ENCODE results near the gene PRPSAP1. TPM values are rescaled to one million over a fixed set of nuclear protein-coding genes. Genes with fewer than 3 reads are reported as not detected.

PRPSAP1 gene
- polyA plus RNA-seq, 3 donors: 45.8 to 58.2 (median 51.2) TPM

- H3K27ac ChIP-seq (ENCODE audit: low read depth in 1 of 2, low read length in 2 of 2): no peak overlapping the region
- Mint-ChIP-seq H3K4me3 (no peak overlapping the region), H3K27me3 (ENCODE audit: low read depth in 3 of 3) (peaks cover 0 to 4% (median 0%) of the 10 kb centered on the region in 3 donors), H3K9me3 (peaks cover 0 to 4% (median 0%) of the 10 kb centered on the region in 7 donors), H3K4me1 (no peaks in the 10 kb centered on the region), H3K36me3 (peaks cover 47 to 75% of the 10 kb centered on the region in 2 donors), H3K27ac (no peak overlapping the region)
- no peaks in the 10 kb centered on the region for H3K4me1 ChIP-seq (ENCODE audit: control insufficient read depth in 1 of 2, insufficient read depth in 2 of 2, low read length in 2 of 2)
- no peak for TF ChIP-seq CTCF (IDR thresholded peaks at IDR 0.05)
- no peak overlapping the region for H2AFZ ChIP-seq (ENCODE audit: insufficient read depth, low read depth, low read length, poor library complexity, severe bottlenecking)
- H3K9ac ChIP-seq (ENCODE audit: insufficient read depth, low read length, poor library complexity, severe bottlenecking): no peak overlapping the region
- no peaks in the 10 kb centered on the region for H3K27me3 ChIP-seq (ENCODE audit: control insufficient read depth in 2 of 2, insufficient read depth in 2 of 2, low read length in 2 of 2)
- peaks cover 36 to 68% of the 10 kb centered on the region in 2 donors for H3K36me3 ChIP-seq (replicated peaks in 1 of 2; ENCODE audit: control insufficient read depth in 1 of 2, insufficient read depth in 2 of 2, low read length in 2 of 2)
- H3K79me2 ChIP-seq (ENCODE audit: insufficient read depth, low read length): no peaks in the 10 kb centered on the region
- no peaks in the 10 kb centered on the region for H3K9me3 ChIP-seq (replicated peaks in 1 of 2; ENCODE audit: control insufficient read depth in 1 of 2, insufficient read depth in 1 of 2, low read length in 2 of 2)
- H4K20me1 ChIP-seq (ENCODE audit: insufficient read depth, low read length): no peaks in the 10 kb centered on the region
- no peak for DNase-seq
- intact Hi-C loops (cut with micrococcal nuclease): loop anchor here in 1 of 2 donors (5.0 kb wide), 1 partner anchor 35 kb away; no protein-coding TSS in a partner anchor
- H3K4me3 ChIP-seq (replicated peaks in 1 of 3; ENCODE audit: low read depth in 2 of 3, low read length in 3 of 3): no peak overlapping the region
- WGBS (ENCODE audit: insufficient coverage): 100% methylated on average over 3 of the region's 9 CpGs
- H3K4me2 ChIP-seq (replicated peaks; ENCODE audit: extremely low read depth, low read length, poor library complexity, severe bottlenecking): no peak overlapping the region
Measured at GRCh38 chr17:76312735-76313134, 41.0 kb downstream of the PRPSAP1 start.

GRCh38 chr17:76309461-76309860, 44.3 kb downstream of the PRPSAP1 start:
- no peak for TF ChIP-seq CTCF (IDR thresholded peaks at IDR 0.05)
- Mint-ChIP-seq H3K27ac (no peak overlapping the region), H3K4me3 (no peak overlapping the region), H3K4me1 (no peaks in the 10 kb centered on the region), H3K9me3 (peaks cover 0 to 5% (median 0%) of the 10 kb centered on the region in 7 donors), H3K36me3 (peaks cover 27 to 54% of the 10 kb centered on the region in 2 donors), H3K27me3 (ENCODE audit: low read depth in 3 of 3) (peaks cover 0 to 4% (median 1%) of the 10 kb centered on the region in 3 donors)
- 81% methylated on average over 3 of the region's 4 CpGs for WGBS (ENCODE audit: insufficient coverage)
- peaks cover 31 to 48% of the 10 kb centered on the region in 2 donors for H3K36me3 ChIP-seq (replicated peaks in 1 of 2; ENCODE audit: control insufficient read depth in 1 of 2, insufficient read depth in 2 of 2, low read length in 2 of 2)
- H3K27ac ChIP-seq (ENCODE audit: low read depth in 1 of 2, low read length in 2 of 2): no peak overlapping the region
- intact Hi-C loops (cut with micrococcal nuclease): no loop called here
- no peaks in the 10 kb centered on the region for H3K79me2 ChIP-seq (ENCODE audit: insufficient read depth, low read length)
- H3K4me2 ChIP-seq (replicated peaks; ENCODE audit: extremely low read depth, low read length, poor library complexity, severe bottlenecking): no peak overlapping the region
- H2AFZ ChIP-seq (ENCODE audit: insufficient read depth, low read depth, low read length, poor library complexity, severe bottlenecking): no peak overlapping the region
- no peak for DNase-seq
- no peaks in the 10 kb centered on the region for H4K20me1 ChIP-seq (ENCODE audit: insufficient read depth, low read length)
- no peak overlapping the region for H3K4me3 ChIP-seq (replicated peaks in 1 of 3; ENCODE audit: low read depth in 2 of 3, low read length in 3 of 3)
- H3K9ac ChIP-seq (ENCODE audit: insufficient read depth, low read length, poor library complexity, severe bottlenecking): no peak overlapping the region
- no peaks in the 10 kb centered on the region for H3K9me3 ChIP-seq (replicated peaks in 1 of 2; ENCODE audit: control insufficient read depth in 1 of 2, insufficient read depth in 1 of 2, low read length in 2 of 2)
- no peaks in the 10 kb centered on the region for H3K4me1 ChIP-seq (ENCODE audit: control insufficient read depth in 1 of 2, insufficient read depth in 2 of 2, low read length in 2 of 2)
- no peaks in the 10 kb centered on the region for H3K27me3 ChIP-seq (ENCODE audit: control insufficient read depth in 2 of 2, insufficient read depth in 2 of 2, low read length in 2 of 2)
